ENCODE data around the gene CC2D1A.
A peak's percentile ranks its signal among the peaks of the same experiment; 100 is the strongest.

Gene CC2D1A

GRCh38 chr19:13880059-13881043 lies 25.6 kb upstream of the CC2D1A start:
- DNase-seq = peak; percentile 73

GRCh38 chr19:13881251-13881691 lies 24.7 kb upstream of the CC2D1A start:
- no peak for DNase-seq

GRCh38 chr19:13881692-13882418 lies 24.1 kb upstream of the CC2D1A start:
- DNase-seq = no peak

- DNase-seq = no peak
Observed at GRCh38 chr19:13882419-13882795, 23.6 kb upstream of the CC2D1A start.

- no peak for DNase-seq
Observed at GRCh38 chr19:13882836-13883235, 23.2 kb upstream of the CC2D1A start.

GRCh38 chr19:13883516-13884064 lies 22.4 kb upstream of the CC2D1A start:
- no peak for DNase-seq

GRCh38 chr19:13884726-13885591 lies 21.0 kb upstream of the CC2D1A start:
- no peak for DNase-seq

GRCh38 chr19:13885826-13886365 lies 20.1 kb upstream of the CC2D1A start:
- DNase-seq = no peak

GRCh38 chr19:13887018-13887436 lies 19.0 kb upstream of the CC2D1A start:
- no peak for DNase-seq

GRCh38 chr19:13887517-13887916 lies 18.5 kb upstream of the CC2D1A start:
- DNase-seq = no peak

GRCh38 chr19:13888281-13888680 lies 17.7 kb upstream of the CC2D1A start:
- DNase-seq = no peak

- no peak for DNase-seq
Observed at GRCh38 chr19:13890136-13890535, 15.9 kb upstream of the CC2D1A start.

- DNase-seq = no peak
Observed at GRCh38 chr19:13892870-13893269, 13.1 kb upstream of the CC2D1A start.

- no peak for DNase-seq
Observed at GRCh38 chr19:13894552-13894951, 11.4 kb upstream of the CC2D1A start.

GRCh38 chr19:13896227-13896626 lies 9.8 kb upstream of the CC2D1A start:
- DNase-seq = no peak

GRCh38 chr19:13899393-13899792 lies 6.6 kb upstream of the CC2D1A start:
- no peak for DNase-seq

GRCh38 chr19:13899912-13900584 lies 6.0 kb upstream of the CC2D1A start:
- DNase-seq = no peak

GRCh38 chr19:13902993-13903555 lies 2.9 kb upstream of the CC2D1A start:
- DNase-seq = no peak

GRCh38 chr19:13906521-13906904 lies 512 bp downstream of the CC2D1A start:
- no peak for DNase-seq

GRCh38 chr19:13906910-13907309 lies 909 bp downstream of the CC2D1A start:
- no peak for DNase-seq

GRCh38 chr19:13908674-13909073 lies 2.7 kb downstream of the CC2D1A start:
- DNase-seq = no peak
